GM23248 (cell line): ENCODE data around the gene CPS1. TPM values are rescaled to one million over a fixed set of nuclear protein-coding genes. Genes with fewer than 3 reads are reported as not detected.
A peak's percentile ranks its signal among the peaks of the same experiment; 100 is the strongest.

Experiments
- DNase-seq: peaks from one replicate; pipeline ENCODE4 v3.0.0-alpha.2; 2015
- H2AFZ ChIP-seq: fragments of 200-600 bp; sonication (generic); 2 replicates; pipeline ENCODE4 v1.6.1; 2016; ENCODE audit warnings: antibody characterized with exemption
- H3F3A ChIP-seq: fragments of 200-600 bp; sonication (generic); 2 replicates; pipeline ENCODE4 v1.6.1; 2016; ENCODE audit warnings: mild to moderate bottlenecking, antibody characterized with exemption, mixed run types; ENCODE audit not compliant: insufficient read depth
- H3K27ac ChIP-seq: fragments of 200-600 bp; sonication (generic); 2 replicates; pipeline ENCODE4 v1.5.1; 2016; ENCODE audit warnings: mild to moderate bottlenecking
- H3K27me3 ChIP-seq: fragments of 200-600 bp; sonication (generic); replicated peaks from 2 replicates; pipeline ENCODE4 v1.6.1; 2016; ENCODE audit warnings: mild to moderate bottlenecking; ENCODE audit not compliant: insufficient read depth
- H3K36me3 ChIP-seq: fragments of 200-600 bp; sonication (generic); 2 replicates; pipeline ENCODE4 v1.6.1; 2016; ENCODE audit warnings: low read depth, mild to moderate bottlenecking
- H3K4me1 ChIP-seq: fragments of 200-600 bp; sonication (generic); 2 replicates; pipeline ENCODE4 v1.6.1; 2016; ENCODE audit warnings: mild to moderate bottlenecking; ENCODE audit not compliant: insufficient read depth
- H3K4me2 ChIP-seq: fragments of 200-600 bp; sonication (generic); one replicate; pipeline ENCODE4 v1.6.1; 2016; ENCODE audit warnings: mild to moderate bottlenecking; ENCODE audit not compliant: unreplicated experiment
- H3K4me3 ChIP-seq: fragments of 200-600 bp; sonication (generic); 2 replicates; pipeline ENCODE4 v1.5.1; 2016; ENCODE audit warnings: mild to moderate bottlenecking
- H3K79me2 ChIP-seq: fragments of 200-600 bp; sonication (generic); 2 replicates; pipeline ENCODE4 v1.6.1; 2016; ENCODE audit warnings: mild to moderate bottlenecking; ENCODE audit not compliant: insufficient read depth
- H3K9ac ChIP-seq: fragments of 200-600 bp; sonication (generic); 2 replicates; pipeline ENCODE4 v1.6.1; 2016; ENCODE audit warnings: mild to moderate bottlenecking
- H3K9me2 ChIP-seq: fragments of 200-600 bp; sonication (generic); 2 replicates; pipeline ENCODE4 v1.6.1; 2016; ENCODE audit warnings: mixed run types, mild to moderate bottlenecking, moderate library complexity; ENCODE audit not compliant: insufficient read depth
- H3K9me3 ChIP-seq: fragments of 200-600 bp; sonication (generic); one replicate; pipeline ENCODE4 v1.6.1; 2017; ENCODE audit warnings: low read depth
- H4K20me1 ChIP-seq: fragments of 200-600 bp; sonication (generic); 2 replicates; pipeline ENCODE4 v1.6.0; 2016; ENCODE audit not compliant: insufficient read depth
- EZH2 ChIP-seq: fragments of 200-600 bp; sonication (generic); IDR thresholded peaks from 2 replicates; pipeline ENCODE4 v1.6.1; 2018; ENCODE audit warnings: antibody characterized with exemption, mild to moderate bottlenecking; ENCODE audit not compliant: insufficient read depth, poor library complexity, severe bottlenecking
- EZH2phosphoT487 ChIP-seq: fragments of 200-600 bp; sonication (generic); IDR thresholded peaks from 2 replicates; pipeline ENCODE4 v1.6.1; 2018; ENCODE audit warnings: antibody characterized with exemption, moderate library complexity, mild to moderate bottlenecking, low read depth; ENCODE audit not compliant: insufficient read depth
- WGBS, 2 experiments: methylation state at CpG; one replicate each; pipeline ENCODE4 v1.1.6; 2015 to 2017; ENCODE audit warnings: low lambda C conversion rate in 2 of 2, low coverage in 1 of 2; ENCODE audit errors: missing lambda C conversion rate in 2 of 2; 5-methylcytosine and 5-hydroxymethylcytosine counted together
- in situ Hi-C: fragments of 300-500 bp; cut with MboI; formaldehyde crosslinking; loops from 2 replicates; pipeline ENCODE4 v1.15.0; 2020
- polyA plus RNA-seq: library from polyadenylated mRNA; unstranded; fragments of >200 nt; fragmentation: Nextera tagmentation; extraction: Ambion mirVana; gene quantifications from 2 replicates; pipeline ENCODE4 v1.2.1, GENCODE V29; 2016
- total RNA-seq: library from RNA; depleted of rRNA; stranded (reverse); fragments of >200 nt; shearing (Covaris generic); gene quantifications from 2 replicates; pipeline ENCODE4 v1.2.3, GENCODE V29; 2014

Gene CPS1
- total and polyA plus RNA-seq, 2 experiments from 2014 or later, result 2.1 to 4.9 TPM

DNA sequence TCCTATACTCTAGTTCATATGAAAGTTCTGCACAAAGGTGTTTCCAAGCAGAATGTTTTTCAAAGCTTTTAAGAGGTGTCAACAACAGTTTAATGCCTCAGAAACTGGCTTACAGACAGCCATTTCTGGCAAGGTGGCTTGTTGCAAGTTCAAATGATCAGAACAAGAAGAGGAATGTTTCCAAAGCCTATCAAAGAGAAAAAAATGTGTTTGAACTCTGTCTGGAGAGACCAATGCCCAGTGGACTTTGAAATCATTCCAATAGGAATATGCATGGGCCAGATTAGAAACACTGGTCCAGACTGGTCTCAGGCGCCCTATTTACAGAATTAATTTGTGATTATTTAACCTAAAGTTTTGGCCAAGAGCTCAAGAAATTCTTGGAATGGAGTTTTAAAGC lies 106.2 kb downstream of the CPS1 start:
- H3K27me3 ChIP-seq, result no peaks in the 10 kb centered on the region
- H3K79me2 ChIP-seq, result no peaks in the 10 kb centered on the region
- H3F3A ChIP-seq, result no peaks in the 10 kb centered on the region
- DNase-seq, result no peak
- no peaks in the 10 kb centered on the region for H3K4me1 ChIP-seq
- no peak for TF ChIP-seq EZH2phosphoT487
- no peak for TF ChIP-seq EZH2
- H3K4me3 ChIP-seq, result no peak overlapping the region
- H3K4me2 ChIP-seq, result no peak overlapping the region
- H3K9me2 ChIP-seq, result no peaks in the 10 kb centered on the region
- H3K9ac ChIP-seq, result no peak overlapping the region
- no peaks in the 10 kb centered on the region for H3K36me3 ChIP-seq
- H4K20me1 ChIP-seq, result no peaks in the 10 kb centered on the region
- WGBS, 2 experiments, result 57 to 58% methylated on average over 1 of the region's 1 CpG
- in situ Hi-C loops, result no loop called here
- H3K9me3 ChIP-seq, result no peaks in the 10 kb centered on the region
- H3K27ac ChIP-seq, result no peak overlapping the region
- no peak overlapping the region for H2AFZ ChIP-seq

DNA sequence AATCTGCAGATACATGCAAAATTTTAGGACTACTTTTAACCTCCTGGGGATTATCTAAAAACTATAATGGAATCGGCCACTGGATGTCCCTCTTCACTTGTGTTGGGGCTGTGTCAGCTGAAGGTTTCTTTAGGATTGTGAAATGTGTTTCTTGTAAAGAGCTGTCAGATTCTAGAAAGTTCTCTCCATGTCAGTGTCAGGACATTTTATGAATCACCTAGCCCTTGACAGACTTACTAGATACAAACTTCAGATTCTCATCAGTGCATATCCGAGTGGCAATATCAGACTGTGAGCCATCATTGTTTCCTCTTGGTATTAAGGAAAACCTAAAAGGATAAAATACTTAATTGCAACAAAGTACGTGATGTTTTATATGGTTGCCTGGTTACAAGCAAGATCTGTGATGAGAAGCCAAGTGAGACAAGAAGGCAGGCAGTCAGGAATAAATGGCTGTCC lies 107.3 kb downstream of the CPS1 start:
- Histone ChIP-seq H3K4me2 (no peak overlapping the region), H3K9me3 (no peaks in the 10 kb centered on the region), H3K9me2 (no peaks in the 10 kb centered on the region), H3F3A (no peaks in the 10 kb centered on the region), H3K4me3 (no peak overlapping the region), H2AFZ (no peak overlapping the region), H3K27ac (no peak overlapping the region), H3K79me2 (no peaks in the 10 kb centered on the region), H3K36me3 (no peaks in the 10 kb centered on the region), H4K20me1 (no peaks in the 10 kb centered on the region), H3K27me3 (no peaks in the 10 kb centered on the region), H3K9ac (no peak overlapping the region), H3K4me1 (no peaks in the 10 kb centered on the region)
- TF ChIP-seq EZH2 (no peak), EZH2phosphoT487 (no peak)
- in situ Hi-C loops, result no loop called here
- 7 to 14% methylated on average over 3 of the region's 3 CpGs for WGBS, 2 experiments
- DNase-seq, result peak; percentile 30

GRCh38 chr2:210667711-210668110 lies 111.3 kb downstream of the CPS1 start:
- Histone ChIP-seq H3K4me1 (no peaks in the 10 kb centered on the region), H4K20me1 (no peaks in the 10 kb centered on the region), H3K27ac (no peak overlapping the region), H2AFZ (no peak overlapping the region), H3K36me3 (no peaks in the 10 kb centered on the region), H3K9me2 (no peaks in the 10 kb centered on the region), H3K9ac (no peak overlapping the region), H3F3A (no peaks in the 10 kb centered on the region), H3K79me2 (no peaks in the 10 kb centered on the region), H3K4me3 (no peak overlapping the region), H3K9me3 (no peaks in the 10 kb centered on the region), H3K27me3 (no peaks in the 10 kb centered on the region), H3K4me2 (no peak overlapping the region)
- peak; percentile 2 for DNase-seq
- WGBS, 2 experiments, result 16 to 21% methylated on average over 5 of the region's 5 CpGs
- TF ChIP-seq EZH2phosphoT487 (no peak), EZH2 (no peak)
- in situ Hi-C loops, result no loop called here

- in situ Hi-C loops, result no loop called here
- H3K4me2 ChIP-seq, result no peak overlapping the region
- WGBS, 2 experiments, result 79 to 84% methylated on average over 3 of the region's 3 CpGs
- TF ChIP-seq EZH2phosphoT487, result no peak
- TF ChIP-seq EZH2, result no peak
- H3K9ac ChIP-seq, result no peak overlapping the region
- no peaks in the 10 kb centered on the region for H3K27me3 ChIP-seq
- no peak overlapping the region for H3K4me3 ChIP-seq
- H3K9me3 ChIP-seq, result no peaks in the 10 kb centered on the region
- no peak overlapping the region for H3K27ac ChIP-seq
- H4K20me1 ChIP-seq, result no peaks in the 10 kb centered on the region
- H3K4me1 ChIP-seq, result no peaks in the 10 kb centered on the region
- no peaks in the 10 kb centered on the region for H3K79me2 ChIP-seq
- no peaks in the 10 kb centered on the region for H3F3A ChIP-seq
- H3K36me3 ChIP-seq, result no peaks in the 10 kb centered on the region
- no peak for DNase-seq
- no peaks in the 10 kb centered on the region for H3K9me2 ChIP-seq
- H2AFZ ChIP-seq, result no peak overlapping the region
Observed at GRCh38 chr2:210671065-210671464, 114.7 kb downstream of the CPS1 start.

- no peaks in the 10 kb centered on the region for H4K20me1 ChIP-seq
- no peaks in the 10 kb centered on the region for H3F3A ChIP-seq
- H3K27me3 ChIP-seq, result no peaks in the 10 kb centered on the region
- H3K9me3 ChIP-seq, result no peaks in the 10 kb centered on the region
- H3K9ac ChIP-seq, result no peak overlapping the region
- H3K4me1 ChIP-seq, result no peaks in the 10 kb centered on the region
- H2AFZ ChIP-seq, result no peak overlapping the region
- no peak for DNase-seq
- no peak overlapping the region for H3K4me2 ChIP-seq
- TF ChIP-seq EZH2, result no peak
- no peak for TF ChIP-seq EZH2phosphoT487
- in situ Hi-C loops, result no loop called here
- no peak overlapping the region for H3K4me3 ChIP-seq
- 60 to 61% methylated on average over 1 of the region's 1 CpG for WGBS, 2 experiments
- no peak overlapping the region for H3K27ac ChIP-seq
- no peaks in the 10 kb centered on the region for H3K79me2 ChIP-seq
- no peaks in the 10 kb centered on the region for H3K36me3 ChIP-seq
- no peaks in the 10 kb centered on the region for H3K9me2 ChIP-seq
Observed at GRCh38 chr2:210673117-210673516, 116.7 kb downstream of the CPS1 start.
